ENCODE results near the gene RAB40AL. TPM values are rescaled to one million over a fixed set of nuclear protein-coding genes. Genes with fewer than 3 reads are reported as not detected.
A peak's percentile ranks its signal among the peaks of the same experiment; 100 is the strongest.

Gene RAB40AL
- polyA plus RNA-seq, 2 of the 4 experiments (the other 2 are of a cell fraction): 0.48 TPM; not detected in 1

GRCh38 chrX:102978594-102978993 lies 41.5 kb downstream of the RAB40AL start:
- Histone ChIP-seq H3K4me3 (no peak overlapping the region), H3K27ac (no peak overlapping the region), H3K4me2 (no peak overlapping the region), H3K9me3 (no peaks in the 10 kb centered on the region), H3K4me1 (no peaks in the 10 kb centered on the region)
- DNase-seq (ENCODE audit: low read depth in 1 of 2, low spot score in 1 of 2) (no peak), ATAC-seq (no peak), FAIRE-seq (no peak)
- WGBS (ENCODE audit: missing lambda C conversion rate): 55% methylated on average over 9 of the region's 9 CpGs
- TF ChIP-seq, protein P1, sequence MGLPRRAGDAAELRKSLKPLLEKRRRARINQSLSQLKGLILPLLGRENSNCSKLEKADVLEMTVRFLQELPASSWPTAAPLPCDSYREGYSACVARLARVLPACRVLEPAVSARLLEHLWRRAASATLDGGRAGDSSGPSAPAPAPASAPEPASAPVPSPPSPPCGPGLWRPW (IDR thresholded peaks at IDR 0.05): no peak
- TF ChIP-seq, protein P2, sequence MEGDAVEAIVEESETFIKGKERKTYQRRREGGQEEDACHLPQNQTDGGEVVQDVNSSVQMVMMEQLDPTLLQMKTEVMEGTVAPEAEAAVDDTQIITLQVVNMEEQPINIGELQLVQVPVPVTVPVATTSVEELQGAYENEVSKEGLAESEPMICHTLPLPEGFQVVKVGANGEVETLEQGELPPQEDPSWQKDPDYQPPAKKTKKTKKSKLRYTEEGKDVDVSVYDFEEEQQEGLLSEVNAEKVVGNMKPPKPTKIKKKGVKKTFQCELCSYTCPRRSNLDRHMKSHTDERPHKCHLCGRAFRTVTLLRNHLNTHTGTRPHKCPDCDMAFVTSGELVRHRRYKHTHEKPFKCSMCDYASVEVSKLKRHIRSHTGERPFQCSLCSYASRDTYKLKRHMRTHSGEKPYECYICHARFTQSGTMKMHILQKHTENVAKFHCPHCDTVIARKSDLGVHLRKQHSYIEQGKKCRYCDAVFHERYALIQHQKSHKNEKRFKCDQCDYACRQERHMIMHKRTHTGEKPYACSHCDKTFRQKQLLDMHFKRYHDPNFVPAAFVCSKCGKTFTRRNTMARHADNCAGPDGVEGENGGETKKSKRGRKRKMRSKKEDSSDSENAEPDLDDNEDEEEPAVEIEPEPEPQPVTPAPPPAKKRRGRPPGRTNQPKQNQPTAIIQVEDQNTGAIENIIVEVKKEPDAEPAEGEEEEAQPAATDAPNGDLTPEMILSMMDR (IDR thresholded peaks at IDR 0.05): no peak
- TF ChIP-seq NFE2L2 (conservative IDR thresholded peaks at IDR 0.05; ENCODE audit: low read length): no peak
- no peak for TF ChIP-seq FOXS1 (CRISPR knock-in tag; IDR thresholded peaks at IDR 0.05)
- POLR2A ChIA-PET: no interaction called here
- CTCF ChIA-PET: interaction anchor here (1.2 to 1.4 kb wide), 2 partner anchors 8 to 27 kb away, joined by 3 to 4 read pairs; no protein-coding TSS in a partner anchor

DNA sequence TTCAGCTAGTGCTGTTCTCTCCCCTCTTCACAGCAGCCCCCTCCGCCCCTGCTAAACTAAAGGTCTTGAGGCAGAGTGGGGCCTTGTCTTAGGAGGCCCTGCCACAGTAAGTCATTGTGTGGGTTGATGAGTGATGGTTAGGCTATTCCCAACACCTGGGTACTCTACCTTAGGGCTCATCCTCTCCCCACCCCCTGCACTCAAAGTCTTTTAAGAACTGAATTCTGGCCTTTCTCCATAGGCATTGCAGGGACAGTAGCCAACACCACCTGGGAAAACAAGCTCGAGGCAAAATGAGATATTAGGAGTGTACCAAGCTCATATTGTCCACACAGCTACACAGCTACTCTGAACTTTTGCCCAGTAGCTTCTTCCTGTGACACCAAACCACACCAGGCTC lies 42.5 kb downstream of the RAB40AL start:
- ATAC-seq (no peak), DNase-seq (ENCODE audit: low read depth in 1 of 2, low spot score in 1 of 2) (no peak), FAIRE-seq (no peak)
- no peaks in the 10 kb centered on the region for H3K4me1 ChIP-seq
- ChIA-PET CTCF (interaction anchor here (0.7 kb wide), 1 partner anchor 29 kb away, joined by 4 read pairs; no protein-coding TSS in a partner anchor), POLR2A (no interaction called here)
- no peak overlapping the region for H3K4me3 ChIP-seq
- H3K27ac ChIP-seq: no peak overlapping the region
- no peak overlapping the region for H3K4me2 ChIP-seq
- H3K9me3 ChIP-seq: no peaks in the 10 kb centered on the region
- 26% methylated on average over 2 of the region's 2 CpGs for WGBS (ENCODE audit: missing lambda C conversion rate)
- TF ChIP-seq FOXS1 (CRISPR knock-in tag; IDR thresholded peaks at IDR 0.05) (no peak), E2F6 (IDR thresholded peaks at IDR 0.05; ENCODE audit: borderline replicate concordance, low read depth) (no peak), NPAS2 (CRISPR knock-in tag; IDR thresholded peaks at IDR 0.05; ENCODE audit: borderline replicate concordance) (no peak), RNF2 (IDR thresholded peaks at IDR 0.05; ENCODE audit: borderline replicate concordance, low read depth) (no peak)

GRCh38 chrX:102983205-102983604 lies 46.1 kb downstream of the RAB40AL start:
- Histone ChIP-seq H3K27ac (no peak overlapping the region), H3K9me3 (no peaks in the 10 kb centered on the region), H3K4me1 (no peaks in the 10 kb centered on the region), H3K4me3 (no peak overlapping the region), H3K4me2 (no peak overlapping the region)
- FAIRE-seq: no peak
- no peak for DNase-seq (ENCODE audit: low read depth in 1 of 2, low spot score in 1 of 2)
- TF ChIP-seq RCOR1 (IDR thresholded peaks at IDR 0.05; ENCODE audit: low read depth, low read length): no peak
- TF ChIP-seq, protein P3, sequence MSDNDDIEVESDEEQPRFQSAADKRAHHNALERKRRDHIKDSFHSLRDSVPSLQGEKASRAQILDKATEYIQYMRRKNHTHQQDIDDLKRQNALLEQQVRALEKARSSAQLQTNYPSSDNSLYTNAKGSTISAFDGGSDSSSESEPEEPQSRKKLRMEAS (IDR thresholded peaks at IDR 0.05): no peak
- WGBS (ENCODE audit: missing lambda C conversion rate): 7% methylated on average over 2 of the region's 2 CpGs
- no peak for ATAC-seq
- CTCF ChIA-PET: interaction anchor here (1.6 kb wide), 1 partner anchor 32 kb away, joined by 5 read pairs; no protein-coding TSS in a partner anchor
- POLR2A ChIA-PET: no interaction called here

- 46% methylated on average over 3 of the region's 3 CpGs for WGBS (ENCODE audit: missing lambda C conversion rate)
- no peaks in the 10 kb centered on the region for H3K9me3 ChIP-seq
- H3K4me1 ChIP-seq: no peaks in the 10 kb centered on the region
- POLR2A ChIA-PET: no interaction called here
- no peak overlapping the region for H3K4me3 ChIP-seq
- ATAC-seq: no peak
- TF ChIP-seq FOSB (CRISPR knock-in tag; IDR thresholded peaks at IDR 0.05): no peak
- TF ChIP-seq ZSCAN20 (CRISPR knock-in tag; IDR thresholded peaks at IDR 0.05): no peak
- TF ChIP-seq MYC (IDR thresholded peaks at IDR 0.05; ENCODE audit: borderline replicate concordance, low read length): no peak
- no peak for TF ChIP-seq CHD4 (IDR thresholded peaks at IDR 0.05; ENCODE audit: borderline replicate concordance)
- TF ChIP-seq FOXS1 (CRISPR knock-in tag; IDR thresholded peaks at IDR 0.05): no peak
- no peak for TF ChIP-seq HDAC2 (IDR thresholded peaks at IDR 0.05)
- no peak for TF ChIP-seq ELK1 (IDR thresholded peaks at IDR 0.05; ENCODE audit: low read depth, low read length)
- CTCF ChIA-PET: no interaction called here
- no peak overlapping the region for H3K4me2 ChIP-seq
- no peak for DNase-seq (ENCODE audit: low read depth in 1 of 2, low spot score in 1 of 2)
- peak; percentile 51 for FAIRE-seq
- H3K27ac ChIP-seq: no peak overlapping the region
These were observed 48.1 kb downstream of the RAB40AL start for GRCh38 chrX:102985192-102985591.

Other genes with a start within 250 kb of the RAB40AL start
- 6.3 and 6.7 TPM in 2 replicates for gene GPRASP2, start 224.8 kb upstream of the RAB40AL start, polyA plus RNA-seq (2011; rRNA removed)
- gene GPRASP2, start 224.8 kb upstream of the RAB40AL start, polyA plus RNA-seq (2017; fragmentation: RNase III; extraction: RNeasy Plus Mini Kit Qiagen cat#74134 plus additional on column Dnase treatment): 5.7 to 6.1 TPM (median 5.9 TPM) in 3 replicates
- 4.4 and 4.6 TPM in 2 replicates for gene GPRASP3, start 216.5 kb upstream of the RAB40AL start, polyA plus RNA-seq (2011; rRNA removed)
- gene GPRASP3, start 216.5 kb upstream of the RAB40AL start, polyA plus RNA-seq (2017; fragmentation: RNase III; extraction: RNeasy Plus Mini Kit Qiagen cat#74134 plus additional on column Dnase treatment): 4.7 to 5.0 TPM (median 4.9 TPM) in 3 replicates
- not detected in 2 replicates for gene BEX1, start 126.9 kb downstream of the RAB40AL start, polyA plus RNA-seq (2011; rRNA removed)
- not detected in 3 replicates for gene BEX1, start 126.9 kb downstream of the RAB40AL start, polyA plus RNA-seq (2017; fragmentation: RNase III; extraction: RNeasy Plus Mini Kit Qiagen cat#74134 plus additional on column Dnase treatment)
- gene NXF3, start 155.9 kb downstream of the RAB40AL start, polyA plus RNA-seq (2011; rRNA removed): 0.19 TPM in 1 of 2 replicates, not detected in the other
- not detected in 3 replicates for gene NXF3, start 155.9 kb downstream of the RAB40AL start, polyA plus RNA-seq (2017; fragmentation: RNase III; extraction: RNeasy Plus Mini Kit Qiagen cat#74134 plus additional on column Dnase treatment)